Posterior vena cava (tissue), 2 donors: ENCODE results near the gene MRPL18. TPM values are rescaled to one million over a fixed set of nuclear protein-coding genes. Genes with fewer than 3 reads are reported as not detected.
"Not testable (repeated sequence)": the region's sequence is repeated elsewhere in the genome, so short reads cannot be mapped to it uniquely, and the experiment has no call there.

Source experiments
- DNase-seq: peaks from one replicate; pipeline ENCODE4 v3.0.0-alpha.2; 2020; ENCODE audit warnings: low spot score
- intact Hi-C, 2 donors: fragments of 100-400 bp; cut with DNase I; formaldehyde crosslinking; loops; one replicate each; pipeline versions ENCODE4 v1.14.1 to v1.14.2; 2022 to 2023
- total RNA-seq, 2 donors: library from RNA; stranded (reverse); fragmentation: NEBNext Ultra II Directional; extraction: Animal tissue kit (Norgen Biotek cat#: 25700); gene quantifications; one replicate each; pipeline ENCODE4 v1.2.1, GENCODE V29; 2021
- donor health status: DM: yes; HTN: yes; CAD: no.
- donor health status: DM: yes; HTN: yes; CAD: no.

Gene MRPL18
- total RNA-seq, 2 donors from 2014 or later, result 62.9 to 66.4 TPM

GRCh38 chr6:159762681-159763293, 27.5 kb upstream of the MRPL18 start:
- no peak for DNase-seq

GRCh38 chr6:159766906-159767305, 23.4 kb upstream of the MRPL18 start:
- DNase-seq, result no peak
- intact Hi-C loops, result no loop called here

More at GRCh38 chr6:159762681-159763293, 27.5 kb upstream of the MRPL18 start:
- intact Hi-C loops, result loop anchor here in 1 of 2 donors (2.0 kb wide), 1 partner anchor 74 kb away; no protein-coding TSS in a partner anchor

- intact Hi-C loops, result no loop called here
Measured at GRCh38 chr6:159769470-159769869, 20.8 kb upstream of the MRPL18 start.

GRCh38 chr6:159772196-159772595, 18.1 kb upstream of the MRPL18 start:
- DNase-seq, result no peak
- intact Hi-C loops, result no loop called here

More at GRCh38 chr6:159769470-159769869, 20.8 kb upstream of the MRPL18 start:
- no peak for DNase-seq

GRCh38 chr6:159777240-159777904, 12.9 kb upstream of the MRPL18 start:
- intact Hi-C loops, result no loop called here
- DNase-seq, result no peak

GRCh38 chr6:159778131-159778530, 12.1 kb upstream of the MRPL18 start:
- intact Hi-C loops, result no loop called here
- DNase-seq, result no peak

- intact Hi-C loops, result no loop called here
- DNase-seq, result no peak
Measured at GRCh38 chr6:159778542-159779103, 11.6 kb upstream of the MRPL18 start.

- DNase-seq, result no peak
- intact Hi-C loops, result loop anchor here in 1 of 2 donors (10.0 kb wide), 1 partner anchor 93 kb away; the partner anchor contains the start of gene SOD2
Measured at GRCh38 chr6:159788276-159788675, 2.0 kb upstream of the MRPL18 start.

GRCh38 chr6:159788753-159789376, 1.4 kb upstream of the MRPL18 start:
- intact Hi-C loops, result loop anchor here in 1 of 2 donors (10.0 kb wide), 1 partner anchor 94 kb away; the partner anchor contains the start of gene SOD2
- peak; percentile 86 for DNase-seq

GRCh38 chr6:159789377-159790148, 704 bp upstream of the MRPL18 start, which contains the start of gene TCP1:
Gene TCP1, minus strand, starts transcription at chr6:159789602. Its CDS starts 134 bp downstream, at chr6:159789468.
- intact Hi-C loops, result loop anchor here (5.0 to 10.0 kb wide), 3 partner anchors 43 to 95 kb away; partner anchors contain the start of gene SOD2 (in 1 of the 2)

GRCh38 chr6:159790956-159791598, 810 bp downstream of the MRPL18 start:
- DNase-seq, result no peak
- intact Hi-C loops, result loop anchor here (5.0 kb wide), 2 partner anchors 41 to 46 kb away; no protein-coding TSS in a partner anchor

More at GRCh38 chr6:159789377-159790148, 704 bp upstream of the MRPL18 start, which contains the start of gene TCP1:
- peak; percentile 100 for DNase-seq

- intact Hi-C loops, result loop anchor here (5.0 kb wide), 2 partner anchors 37 to 42 kb away; no protein-coding TSS in a partner anchor
- not testable (repeated sequence) for DNase-seq
Measured at GRCh38 chr6:159794976-159795375, 4.7 kb downstream of the MRPL18 start.

GRCh38 chr6:159797554-159797953, 7.3 kb downstream of the MRPL18 start:
- intact Hi-C loops, result no loop called here
- DNase-seq, result no peak

- no peak for DNase-seq
- intact Hi-C loops, result no loop called here
Measured at GRCh38 chr6:159800141-159800865, 10.0 kb downstream of the MRPL18 start, which contains the start of gene PNLDC1. Gene PNLDC1, plus strand, starts transcription at chr6:159800276. Its CDS starts 32 bp downstream, at chr6:159800308.

- intact Hi-C loops, result no loop called here
- no peak for DNase-seq
Measured at GRCh38 chr6:159801935-159802334, 11.7 kb downstream of the MRPL18 start.

GRCh38 chr6:159804504-159804903, 14.2 kb downstream of the MRPL18 start:
- DNase-seq, result no peak
- intact Hi-C loops, result no loop called here

- DNase-seq, result no peak
- intact Hi-C loops, result no loop called here
Measured at GRCh38 chr6:159805440-159806020, 15.3 kb downstream of the MRPL18 start.
